K562 (cell line): ENCODE results near the gene NUP210. TPM values are rescaled to one million over a fixed set of nuclear protein-coding genes. Genes with fewer than 3 reads are reported as not detected.

Source experiments
- CAMTA2 ChIP-seq: fragments of 250-450 bp; sonication (Bioruptor Pico); conservative IDR thresholded peaks from 2 replicates; pipeline ENCODE4 v1.5.1; 2022
- EHMT2 ChIP-seq: fragments of 450-650 bp; IDR thresholded peaks from 2 replicates; pipeline ENCODE4 v1.6.1; 2018; ENCODE audit warnings: antibody characterized with exemption
- HMG20A ChIP-seq: fragments of 450-650 bp; formaldehyde crosslinking; conservative IDR thresholded peaks from 2 replicates; pipeline ENCODE4 v1.4.0; 2020; ENCODE audit warnings: mild to moderate bottlenecking, mixed read lengths
- KAT8 ChIP-seq: fragments of 450-650 bp; IDR thresholded peaks from 2 replicates; pipeline ENCODE4 v1.6.1; 2016; ENCODE audit warnings: low read depth, mild to moderate bottlenecking
- KLF1 ChIP-seq: fragments of 450-650 bp; IDR thresholded peaks from 2 replicates; pipeline ENCODE4 v1.6.1; 2016; ENCODE audit warnings: missing genetic modification characterization, missing compliant biosample characterization
- MYBL2 ChIP-seq, 2 experiments: fragments of 450-650 bp in 1 of 2; sonication (generic) in 1 of 2; formaldehyde crosslinking in 1 of 2; IDR thresholded peaks; 2 replicates each; pipeline versions ENCODE4 v1.6.1 to v1.8.1; 2017 to 2022; ENCODE audit warnings: borderline replicate concordance in 1 of 2, inconsistent platforms in 1 of 2, low read depth in 1 of 2, mild to moderate bottlenecking in 1 of 2, missing genetic modification reagents in 1 of 2, moderate library complexity in 1 of 2
- NCOA4 ChIP-seq: fragments of 450-650 bp; IDR thresholded peaks from 2 replicates; pipeline ENCODE4 v1.6.1; 2018; ENCODE audit warnings: mild to moderate bottlenecking; ENCODE audit not compliant: partially characterized antibody
- PBX2 ChIP-seq, 2 experiments: IDR thresholded peaks in 1 of 2; conservative IDR thresholded peaks in 1 of 2; 2 replicates each; pipeline ENCODE4 v1.6.1; 2016; ENCODE audit warnings: low read depth in 2 of 2, mild to moderate bottlenecking in 1 of 2, missing compliant biosample characterization in 1 of 2, missing genetic modification characterization in 1 of 2, moderate library complexity in 1 of 2
- RNF219 ChIP-seq: fragments of 250-450 bp; sonication (Bioruptor Pico); IDR thresholded peaks from 2 replicates; pipeline ENCODE4 v1.5.0; 2022; ENCODE audit warnings: mild to moderate bottlenecking
- SIRT6 ChIP-seq: IDR thresholded peaks from one replicate; pipeline ENCODE4 v1.6.1; 2012; ENCODE audit warnings: low read depth, mild to moderate bottlenecking, control low read depth, inconsistent platforms, low read length, moderate library complexity
- TRIM24 ChIP-seq, 2 experiments: fragments of 450-650 bp; IDR thresholded peaks; 2 replicates each; pipeline ENCODE4 v1.6.1; 2016
- ZFP1 ChIP-seq: fragments of 450-650 bp; formaldehyde crosslinking; IDR thresholded peaks from 2 replicates; pipeline ENCODE4 v1.4.0; 2020; ENCODE audit warnings: mild to moderate bottlenecking, mixed read lengths
- polyA plus RNA-seq, 8 experiments: library from polyadenylated mRNA; depleted of rRNA in 4 of 8; stranded (reverse) in 5 of 8; unstranded in 3 of 8; fragments of >200 nt; fragmentation: Nextera tagmentation in 2 of 8; fragmentation: Illumina TruSeq in 1 of 8; extraction: Ambion mirVana in 2 of 8; extraction: Trizol in 1 of 8; gene quantifications; 2 replicates each; pipeline versions ENCODE4 v1.2.1 to v1.2.3, GENCODE V29; 2011 to 2014; ENCODE audit warnings: inconsistent platforms in 1 of 8, missing spikeins in 1 of 8
- total RNA-seq, 7 experiments: library from RNA; depleted of rRNA in 6 of 7; stranded (reverse); fragments of >200 nt in 6 of 7; fragmentation: Illumina TruSeq in 2 of 7; extraction: Trizol in 2 of 7; gene quantifications; 2 replicates each; pipeline versions ENCODE4 v1.2.1 to v1.2.3, GENCODE V29; 2011 to 2021; ENCODE audit warnings: low replicate concordance in 1 of 7
- TF ChIP-seq, protein P1 (sequence below): fragments of 450-650 bp; formaldehyde crosslinking; IDR thresholded peaks from 2 replicates; pipeline ENCODE4 v1.4.0; 2020; ENCODE audit warnings: mild to moderate bottlenecking, moderate library complexity
- TF ChIP-seq, protein P2 (sequence below): sonication (generic); formaldehyde crosslinking; IDR thresholded peaks from 2 replicates; pipeline ENCODE4 v1.8.0; 2022; ENCODE audit warnings: mild to moderate bottlenecking, missing genetic modification reagents
- TF ChIP-seq, protein P3 (sequence below): sonication (generic); formaldehyde crosslinking; IDR thresholded peaks from 2 replicates; pipeline ENCODE4 v1.8.0; 2023; ENCODE audit warnings: missing genetic modification reagents, mild to moderate bottlenecking, borderline replicate concordance

The NUP210 gene
- total and polyA plus RNA-seq, 9 of the 15 experiments (the other 6 are each of a cell fraction or from before 2014, with no cell fraction given), result 1.2 to 138 (median 44.0) TPM

- TF ChIP-seq KLF1 (tag), result no peak
- peak; percentile 66 for TF ChIP-seq NCOA4
- TF ChIP-seq, protein P1, sequence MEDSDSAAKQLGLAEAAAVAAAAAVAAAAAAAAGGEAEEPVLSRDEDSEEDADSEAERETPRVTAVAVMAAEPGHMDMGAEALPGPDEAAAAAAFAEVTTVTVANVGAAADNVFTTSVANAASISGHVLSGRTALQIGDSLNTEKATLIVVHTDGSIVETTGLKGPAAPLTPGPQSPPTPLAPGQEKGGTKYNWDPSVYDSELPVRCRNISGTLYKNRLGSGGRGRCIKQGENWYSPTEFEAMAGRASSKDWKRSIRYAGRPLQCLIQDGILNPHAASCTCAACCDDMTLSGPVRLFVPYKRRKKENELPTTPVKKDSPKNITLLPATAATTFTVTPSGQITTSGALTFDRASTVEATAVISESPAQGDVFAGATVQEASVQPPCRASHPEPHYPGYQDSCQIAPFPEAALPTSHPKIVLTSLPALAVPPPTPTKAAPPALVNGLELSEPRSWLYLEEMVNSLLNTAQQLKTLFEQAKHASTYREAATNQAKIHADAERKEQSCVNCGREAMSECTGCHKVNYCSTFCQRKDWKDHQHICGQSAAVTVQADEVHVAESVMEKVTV, result no peak
- TF ChIP-seq RNF219 (CRISPR knock-in tag), result no peak
- TF ChIP-seq TRIM24 (IDR thresholded peaks at IDR 0.05), result peak; percentile 67 to 86
- no peak for TF ChIP-seq PBX2 (CRISPR knock-in tag; IDR thresholded peaks at IDR 0.05; ENCODE audit: low read depth)
- peak; percentile 29; the same call in 1 of the 2 replicates for TF ChIP-seq PBX2 (tag; conservative IDR thresholded peaks at IDR 0.05; ENCODE audit: low read depth)
- no peak for TF ChIP-seq SIRT6
- peak; percentile 72; the same call in 1 of the 2 replicates for TF ChIP-seq EHMT2
- no peak for TF ChIP-seq CAMTA2 (CRISPR knock-in tag)
- TF ChIP-seq KAT8, result no peak
- TF ChIP-seq HMG20A (CRISPR knock-in tag), result no peak
- TF ChIP-seq MYBL2 (IDR thresholded peaks at IDR 0.05; ENCODE audit: low read depth), result no peak
- TF ChIP-seq MYBL2 (CRISPR knock-in tag; IDR thresholded peaks at IDR 0.05; ENCODE audit: borderline replicate concordance), result no peak
- TF ChIP-seq, protein P2, sequence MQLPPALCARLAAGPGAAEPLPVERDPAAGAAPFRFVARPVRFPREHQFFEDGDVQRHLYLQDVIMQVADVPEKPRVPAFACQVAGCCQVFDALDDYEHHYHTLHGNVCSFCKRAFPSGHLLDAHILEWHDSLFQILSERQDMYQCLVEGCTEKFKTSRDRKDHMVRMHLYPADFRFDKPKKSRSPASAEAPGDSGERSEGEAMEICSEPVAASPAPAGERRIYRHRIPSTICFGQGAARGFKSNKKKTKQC (CRISPR knock-in tag), result no peak
- no peak for TF ChIP-seq ZFP1 (CRISPR knock-in tag)
- TF ChIP-seq, protein P3, sequence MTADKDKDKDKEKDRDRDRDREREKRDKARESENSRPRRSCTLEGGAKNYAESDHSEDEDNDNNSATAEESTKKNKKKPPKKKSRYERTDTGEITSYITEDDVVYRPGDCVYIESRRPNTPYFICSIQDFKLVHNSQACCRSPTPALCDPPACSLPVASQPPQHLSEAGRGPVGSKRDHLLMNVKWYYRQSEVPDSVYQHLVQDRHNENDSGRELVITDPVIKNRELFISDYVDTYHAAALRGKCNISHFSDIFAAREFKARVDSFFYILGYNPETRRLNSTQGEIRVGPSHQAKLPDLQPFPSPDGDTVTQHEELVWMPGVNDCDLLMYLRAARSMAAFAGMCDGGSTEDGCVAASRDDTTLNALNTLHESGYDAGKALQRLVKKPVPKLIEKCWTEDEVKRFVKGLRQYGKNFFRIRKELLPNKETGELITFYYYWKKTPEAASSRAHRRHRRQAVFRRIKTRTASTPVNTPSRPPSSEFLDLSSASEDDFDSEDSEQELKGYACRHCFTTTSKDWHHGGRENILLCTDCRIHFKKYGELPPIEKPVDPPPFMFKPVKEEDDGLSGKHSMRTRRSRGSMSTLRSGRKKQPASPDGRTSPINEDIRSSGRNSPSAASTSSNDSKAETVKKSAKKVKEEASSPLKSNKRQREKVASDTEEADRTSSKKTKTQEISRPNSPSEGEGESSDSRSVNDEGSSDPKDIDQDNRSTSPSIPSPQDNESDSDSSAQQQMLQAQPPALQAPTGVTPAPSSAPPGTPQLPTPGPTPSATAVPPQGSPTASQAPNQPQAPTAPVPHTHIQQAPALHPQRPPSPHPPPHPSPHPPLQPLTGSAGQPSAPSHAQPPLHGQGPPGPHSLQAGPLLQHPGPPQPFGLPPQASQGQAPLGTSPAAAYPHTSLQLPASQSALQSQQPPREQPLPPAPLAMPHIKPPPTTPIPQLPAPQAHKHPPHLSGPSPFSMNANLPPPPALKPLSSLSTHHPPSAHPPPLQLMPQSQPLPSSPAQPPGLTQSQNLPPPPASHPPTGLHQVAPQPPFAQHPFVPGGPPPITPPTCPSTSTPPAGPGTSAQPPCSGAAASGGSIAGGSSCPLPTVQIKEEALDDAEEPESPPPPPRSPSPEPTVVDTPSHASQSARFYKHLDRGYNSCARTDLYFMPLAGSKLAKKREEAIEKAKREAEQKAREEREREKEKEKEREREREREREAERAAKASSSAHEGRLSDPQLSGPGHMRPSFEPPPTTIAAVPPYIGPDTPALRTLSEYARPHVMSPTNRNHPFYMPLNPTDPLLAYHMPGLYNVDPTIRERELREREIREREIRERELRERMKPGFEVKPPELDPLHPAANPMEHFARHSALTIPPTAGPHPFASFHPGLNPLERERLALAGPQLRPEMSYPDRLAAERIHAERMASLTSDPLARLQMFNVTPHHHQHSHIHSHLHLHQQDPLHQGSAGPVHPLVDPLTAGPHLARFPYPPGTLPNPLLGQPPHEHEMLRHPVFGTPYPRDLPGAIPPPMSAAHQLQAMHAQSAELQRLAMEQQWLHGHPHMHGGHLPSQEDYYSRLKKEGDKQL, result no peak
Measured at GRCh38 chr3:13352621-13353131, 67.4 kb downstream of the NUP210 start (continued).
